HG03354 (cell line): ENCODE data around the gene TTC39A.

Source experiments
- ATAC-seq: cut with Tn5 transposase; IDR thresholded peaks from one replicate; pipeline ENCODE4 v1.9.1; 2021; ENCODE audit warnings: mild to moderate bottlenecking; ENCODE audit not compliant: unreplicated experiment, poor library complexity, severe bottlenecking

TTC39A gene

DNA sequence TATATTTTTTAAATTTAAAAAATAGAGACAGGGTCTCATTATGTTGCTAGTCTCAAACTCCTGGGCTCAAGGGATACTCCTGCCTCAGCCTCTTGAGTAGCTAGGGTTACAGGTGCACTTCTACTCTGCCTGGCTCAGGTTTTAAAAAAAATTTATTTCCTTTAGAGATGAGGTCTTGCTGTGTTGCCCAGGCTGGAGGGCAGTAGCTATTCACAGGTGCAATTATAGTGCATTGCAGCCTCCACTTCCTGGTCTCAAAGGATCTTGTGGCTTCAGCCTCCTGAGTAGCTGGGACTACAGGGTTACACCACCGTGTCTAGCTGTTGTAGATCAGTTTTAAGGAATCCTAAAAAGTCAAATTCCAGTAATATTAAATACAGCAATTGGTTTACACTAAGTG, 89.2 kb downstream of the TTC39A start:
- ATAC-seq, result no peak

DNA sequence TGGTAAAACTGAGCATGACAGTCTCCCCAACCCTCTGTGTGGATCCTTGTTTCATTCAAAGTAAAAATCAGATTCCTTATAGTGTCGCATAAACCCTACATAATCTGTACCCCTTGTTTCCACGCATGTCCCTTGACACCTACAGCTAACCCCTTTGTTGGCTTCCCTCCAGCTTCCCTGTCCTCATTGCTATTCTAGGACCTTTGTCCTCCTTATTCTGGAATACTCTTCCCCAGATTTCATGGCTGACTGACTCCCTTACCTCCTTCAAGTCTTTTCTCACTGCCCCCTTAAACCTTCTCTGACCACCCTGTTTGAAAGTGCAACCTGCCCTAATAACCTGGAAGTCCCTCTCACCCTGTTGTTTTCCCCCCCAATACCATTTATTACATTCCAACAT, 90.3 kb downstream of the TTC39A start:
- no peak for ATAC-seq

DNA sequence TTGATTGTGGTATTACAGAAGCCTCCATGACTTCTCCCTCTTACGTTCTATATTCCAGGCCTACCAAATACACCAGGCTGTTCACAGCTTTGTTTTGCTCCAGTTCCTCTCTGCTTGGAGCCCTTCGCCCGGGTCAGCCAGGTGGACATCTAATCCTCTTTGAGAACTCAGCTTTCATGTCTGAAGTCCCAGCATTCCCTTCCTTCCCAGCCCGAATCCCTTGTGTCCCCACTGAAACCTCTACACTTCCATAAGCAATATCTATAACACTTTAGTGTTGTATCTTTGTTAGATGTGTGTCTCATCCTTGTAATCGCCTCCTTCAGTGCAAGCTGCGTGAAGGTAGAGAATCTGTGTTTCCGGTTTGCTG, 92.3 kb downstream of the TTC39A start:
- no peak for ATAC-seq

DNA sequence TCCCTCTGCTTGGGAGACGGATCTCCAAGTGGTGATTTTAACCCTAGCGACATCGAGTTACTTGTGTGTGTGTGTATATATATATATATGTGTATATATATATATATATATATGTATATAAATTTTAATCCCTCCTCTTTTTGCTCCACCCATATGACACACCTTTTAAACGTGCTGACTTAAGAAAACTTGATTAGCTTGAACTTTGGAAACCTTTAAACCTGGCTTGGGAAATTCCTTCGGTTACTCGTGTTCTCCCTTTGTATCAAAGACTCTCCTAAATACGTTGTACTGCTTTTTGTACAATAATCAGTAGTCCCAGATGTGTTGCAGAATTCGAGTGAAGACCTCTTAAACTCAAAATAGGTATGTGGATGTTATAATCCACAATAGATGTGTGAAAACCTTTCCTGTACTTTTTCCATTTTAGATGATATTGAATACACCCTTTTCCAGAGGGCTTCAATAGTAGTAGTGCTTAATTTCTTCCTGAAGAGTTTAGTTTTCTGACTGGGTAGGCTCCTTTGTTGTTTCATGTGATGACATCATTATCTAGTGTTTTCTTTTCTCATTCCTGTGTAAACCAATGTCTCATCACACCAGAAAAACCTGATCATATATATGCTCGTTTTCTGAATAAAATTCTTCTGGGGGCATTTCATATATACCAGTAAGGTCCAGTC, 92.9 kb downstream of the TTC39A start:
- no peak for ATAC-seq
